Stimulated activated naive CD8-positive, alpha-beta T cell treated with anti-CD3 and anti-CD28 coated beads, Interleukin-15, Interleukin-2, amounts not matched to agents 100 ng/mL and 50 ng/mL, for 24 hours (primary cell): ENCODE results near the gene VSIG4.

Experiments used
- H3K27ac Mint-ChIP-seq: one replicate; pipeline ENCODE4 v1.8.0; 2021; ENCODE audit warnings: mild to moderate bottlenecking, mixed read lengths
- H3K27me3 Mint-ChIP-seq: one replicate; pipeline ENCODE4 v1.8.0; 2021; ENCODE audit warnings: mixed read lengths
- H3K36me3 Mint-ChIP-seq: one replicate; pipeline ENCODE4 v1.8.0; 2021; ENCODE audit warnings: low read depth, mixed read lengths
- H3K4me1 Mint-ChIP-seq: one replicate; pipeline ENCODE4 v1.8.0; 2021; ENCODE audit warnings: low read depth, mixed read lengths
- H3K4me3 Mint-ChIP-seq: one replicate; pipeline ENCODE4 v1.8.0; 2021; ENCODE audit warnings: mild to moderate bottlenecking, mixed read lengths
- H3K9me3 Mint-ChIP-seq: one replicate; pipeline ENCODE4 v1.8.0; 2021; ENCODE audit warnings: mixed read lengths

The VSIG4 gene

GRCh38 chrX:66019974-66020373 is 19.9 kb downstream of the VSIG4 start:
- H3K9me3 Mint-ChIP-seq: no peaks in the 10 kb centered on the region
- peak overlapping the region; percentile 72 for H3K27ac Mint-ChIP-seq
- H3K36me3 Mint-ChIP-seq: no peaks in the 10 kb centered on the region
- H3K4me3 Mint-ChIP-seq: no peak overlapping the region
- H3K4me1 Mint-ChIP-seq: peaks cover 82% of the 10 kb centered on the region
- H3K27me3 Mint-ChIP-seq: no peaks in the 10 kb centered on the region

- Mint-ChIP-seq H3K4me3 (no peak overlapping the region), H3K27ac (no peak overlapping the region), H3K4me1 (peaks cover 86% of the 10 kb centered on the region), H3K36me3 (no peaks in the 10 kb centered on the region), H3K9me3 (no peaks in the 10 kb centered on the region), H3K27me3 (no peaks in the 10 kb centered on the region)
These were observed 20.6 kb downstream of the VSIG4 start for GRCh38 chrX:66019310-66019652.

- H3K27ac Mint-ChIP-seq: no peak overlapping the region
- H3K4me3 Mint-ChIP-seq: no peak overlapping the region
- H3K9me3 Mint-ChIP-seq: no peaks in the 10 kb centered on the region
- H3K36me3 Mint-ChIP-seq: no peaks in the 10 kb centered on the region
- no peaks in the 10 kb centered on the region for H3K27me3 Mint-ChIP-seq
- peaks cover 86% of the 10 kb centered on the region for H3K4me1 Mint-ChIP-seq
These were observed 21.1 kb downstream of the VSIG4 start for GRCh38 chrX:66018585-66019309.

DNA sequence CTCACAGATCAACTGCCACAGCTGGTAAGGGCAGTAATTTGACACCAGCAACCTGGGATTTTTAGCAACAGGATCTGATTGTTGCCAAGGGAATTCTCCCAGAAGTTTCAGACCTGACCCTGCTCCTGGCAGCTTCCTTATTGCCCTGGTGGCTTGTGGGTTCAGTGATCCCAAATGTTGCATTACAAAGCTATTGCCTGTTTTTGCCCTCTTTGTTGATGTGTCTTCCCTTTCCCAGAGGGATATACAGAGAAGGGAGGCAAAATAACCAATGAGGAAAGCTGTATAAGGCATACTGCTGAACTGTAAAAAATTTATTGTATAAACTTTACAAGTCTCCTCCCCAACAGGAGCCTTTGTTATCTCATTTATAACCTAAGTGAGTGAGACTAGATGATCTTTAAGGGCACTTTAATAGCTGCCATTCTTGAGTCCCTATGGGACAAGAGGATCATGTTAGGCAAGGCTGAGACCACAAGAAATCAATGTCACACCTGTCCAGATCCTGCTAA is 22.2 kb downstream of the VSIG4 start:
- no peaks in the 10 kb centered on the region for H3K36me3 Mint-ChIP-seq
- peak overlapping the region; percentile 64 for H3K4me3 Mint-ChIP-seq

DNA sequence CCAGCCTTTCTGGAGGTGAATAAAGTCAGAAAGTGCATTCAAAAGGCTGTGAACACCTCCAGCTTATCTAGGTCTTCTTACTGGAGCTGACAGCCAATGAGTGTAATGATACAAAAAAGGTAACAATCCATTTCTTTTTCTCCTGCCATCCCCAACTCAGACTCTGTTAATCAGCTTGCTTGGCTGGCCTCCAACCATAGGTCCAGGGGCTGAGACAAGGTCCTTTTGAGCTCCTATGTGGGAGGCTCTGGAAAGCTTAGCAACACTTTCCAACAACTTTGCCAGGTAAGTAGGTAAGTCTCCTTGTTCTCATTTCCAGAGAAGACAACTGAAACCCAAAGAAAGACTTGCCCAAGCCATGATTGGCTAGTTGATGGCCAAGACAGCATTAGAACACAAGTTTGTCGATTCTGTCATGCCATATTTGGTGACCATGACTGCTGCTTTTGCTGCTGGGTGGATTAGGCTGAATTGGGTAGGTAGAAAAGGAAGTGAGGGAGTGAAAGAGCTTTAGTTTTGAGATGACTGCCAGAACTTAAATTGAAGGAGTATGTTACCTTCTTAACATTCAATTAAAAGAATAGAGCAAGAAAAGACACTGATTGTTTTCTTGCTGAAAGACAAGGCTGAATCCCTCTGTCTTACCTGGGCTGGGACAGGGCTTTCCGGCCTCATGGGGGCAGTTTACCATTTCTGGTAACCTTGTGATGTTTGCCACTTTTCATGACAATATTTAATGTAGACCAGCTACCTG is 22.8 kb downstream of the VSIG4 start:
- H3K27me3 Mint-ChIP-seq: no peaks in the 10 kb centered on the region
- no peaks in the 10 kb centered on the region for H3K9me3 Mint-ChIP-seq
- peak overlapping the region; percentile 50 for H3K27ac Mint-ChIP-seq
- H3K4me3 Mint-ChIP-seq: peak overlapping the region; percentile 64
- peaks cover 98% of the 10 kb centered on the region for H3K4me1 Mint-ChIP-seq
- H3K36me3 Mint-ChIP-seq: no peaks in the 10 kb centered on the region

More for the DNA sequence above, 22.2 kb downstream of the VSIG4 start:
- Mint-ChIP-seq H3K9me3 (no peaks in the 10 kb centered on the region), H3K27ac (peak overlapping the region; percentile 50), H3K27me3 (no peaks in the 10 kb centered on the region), H3K4me1 (peaks cover 93% of the 10 kb centered on the region)

DNA sequence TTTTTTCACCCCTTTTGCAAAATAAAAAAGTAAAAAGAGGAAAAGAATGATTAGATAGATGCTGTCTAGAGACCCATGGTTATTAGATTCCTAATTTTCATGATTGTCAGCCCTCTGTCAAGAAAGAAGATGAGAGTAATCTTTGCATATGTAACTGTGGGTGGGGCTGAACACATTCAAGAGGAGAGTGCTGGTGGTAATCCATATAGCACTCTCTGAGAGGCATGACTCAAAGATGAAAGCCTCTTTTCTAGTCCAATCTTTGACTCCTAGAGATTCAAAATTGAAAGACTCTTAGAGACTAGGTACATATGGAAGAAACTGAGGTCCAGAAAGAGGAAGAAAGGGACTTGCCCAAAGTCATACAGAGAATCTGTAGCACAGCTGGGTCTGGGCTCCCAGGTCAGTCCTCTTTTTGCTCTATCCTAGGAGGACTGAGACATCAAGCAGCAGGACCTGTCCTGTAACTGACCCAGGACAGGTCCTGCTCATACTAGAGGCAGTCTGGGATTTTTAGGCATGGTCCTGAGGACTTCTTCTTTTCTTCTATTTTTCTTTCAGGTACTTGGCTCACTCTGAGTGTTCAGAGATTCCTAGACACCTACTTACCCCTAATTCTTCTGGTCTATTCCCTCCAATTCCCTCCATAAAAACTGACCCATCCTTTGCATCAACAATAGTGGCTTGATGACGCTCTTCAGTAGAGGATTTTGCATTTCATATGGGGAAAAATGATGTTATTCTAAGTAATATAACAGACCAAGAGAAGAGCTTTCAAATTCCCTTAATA is 23.8 kb downstream of the VSIG4 start:
- Mint-ChIP-seq H3K4me3 (peak overlapping the region; percentile 66), H3K27me3 (no peaks in the 10 kb centered on the region), H3K36me3 (no peaks in the 10 kb centered on the region), H3K4me1 (peaks cover 99% of the 10 kb centered on the region), H3K9me3 (no peaks in the 10 kb centered on the region), H3K27ac (no peak overlapping the region)

DNA sequence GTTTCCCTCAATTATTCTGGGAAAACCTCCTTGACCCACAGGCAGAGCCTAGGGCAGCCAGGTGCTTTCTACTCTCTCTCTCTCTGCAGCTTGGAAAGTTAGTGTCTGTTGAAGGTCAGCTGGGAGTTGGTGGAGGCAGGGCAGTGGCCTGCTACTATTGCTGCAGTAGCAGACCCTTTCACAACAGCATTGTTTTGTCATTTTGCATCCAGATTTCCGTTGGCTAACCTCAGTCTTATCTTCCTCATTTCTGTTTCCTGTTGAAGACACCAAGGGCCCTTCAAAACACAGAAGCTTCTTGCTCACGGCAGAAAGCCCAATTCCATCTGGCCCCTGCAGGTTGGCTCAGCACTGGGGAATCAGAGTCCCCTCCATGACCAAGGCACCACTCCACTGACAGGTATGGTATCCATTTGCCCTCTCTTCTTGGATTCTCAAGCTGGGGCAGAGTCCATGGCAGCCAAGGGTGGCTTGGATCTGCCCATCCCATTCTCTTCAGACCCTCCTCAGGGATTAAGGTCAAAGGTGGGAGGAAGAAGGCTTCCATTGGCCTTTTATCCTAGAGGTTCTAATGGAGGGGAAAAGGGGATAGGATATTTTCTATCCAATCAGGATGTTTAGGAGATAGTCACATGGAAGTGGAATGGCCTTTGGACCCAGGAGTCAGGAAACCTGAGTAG is 24.6 kb downstream of the VSIG4 start:
- no peaks in the 10 kb centered on the region for H3K27me3 Mint-ChIP-seq
- peak overlapping the region; percentile 66 for H3K4me3 Mint-ChIP-seq

DNA sequence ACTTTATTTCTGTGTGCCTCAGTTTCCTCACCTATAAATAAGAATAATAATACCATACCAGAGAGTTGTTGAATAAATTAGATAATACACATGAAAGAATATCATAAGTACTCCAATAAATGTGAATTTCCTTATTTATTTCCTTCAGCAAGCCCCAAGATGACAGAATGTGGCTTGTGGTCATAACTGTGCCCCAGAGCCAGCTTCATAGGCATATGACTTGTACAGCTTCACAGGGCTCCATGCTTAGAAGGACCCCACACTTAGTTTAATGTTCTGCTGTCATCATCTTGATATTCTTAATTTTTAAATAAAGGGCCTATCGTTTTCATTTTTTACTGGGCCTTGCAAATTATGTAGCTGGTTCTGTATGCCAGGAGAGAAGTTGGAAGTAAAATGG is 25.3 kb downstream of the VSIG4 start:
- H3K4me1 Mint-ChIP-seq: peaks cover 87% of the 10 kb centered on the region
- H3K27ac Mint-ChIP-seq: no peak overlapping the region
- no peaks in the 10 kb centered on the region for H3K36me3 Mint-ChIP-seq
- H3K27me3 Mint-ChIP-seq: no peaks in the 10 kb centered on the region
- H3K9me3 Mint-ChIP-seq: no peaks in the 10 kb centered on the region
- H3K4me3 Mint-ChIP-seq: no peak overlapping the region

More for the DNA sequence above, 24.6 kb downstream of the VSIG4 start:
- H3K36me3 Mint-ChIP-seq: no peaks in the 10 kb centered on the region
- H3K27ac Mint-ChIP-seq: peak overlapping the region; percentile 70
- H3K9me3 Mint-ChIP-seq: no peaks in the 10 kb centered on the region
- H3K4me1 Mint-ChIP-seq: peaks cover 95% of the 10 kb centered on the region

DNA sequence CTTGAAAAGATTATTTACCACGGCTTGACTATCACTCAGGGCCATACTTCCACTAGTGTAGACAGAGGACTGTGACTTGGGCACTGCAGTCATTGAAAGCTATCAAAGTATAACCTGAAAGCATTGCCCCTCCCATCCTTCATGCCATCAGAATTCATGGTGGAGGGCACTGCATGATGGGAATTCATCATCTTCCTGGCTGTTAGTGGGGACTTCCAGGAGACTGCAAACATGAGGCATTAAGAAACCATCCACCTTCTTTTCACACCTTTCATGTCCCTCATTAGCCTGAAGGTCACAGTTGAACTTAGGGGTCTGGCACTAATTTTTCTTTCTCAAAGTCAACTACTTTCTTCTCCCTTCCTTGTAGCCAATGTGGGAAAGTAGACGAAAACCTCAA is 25.8 kb downstream of the VSIG4 start:
- Mint-ChIP-seq H3K27ac (peak overlapping the region; percentile 48), H3K36me3 (no peaks in the 10 kb centered on the region), H3K4me3 (no peak overlapping the region), H3K27me3 (no peaks in the 10 kb centered on the region), H3K9me3 (no peaks in the 10 kb centered on the region), H3K4me1 (peaks cover 86% of the 10 kb centered on the region)

GRCh38 chrX:66013194-66013816 is 26.6 kb downstream of the VSIG4 start:
- Mint-ChIP-seq H3K36me3 (no peaks in the 10 kb centered on the region), H3K27ac (peak overlapping the region; percentile 48), H3K4me3 (no peak overlapping the region), H3K27me3 (no peaks in the 10 kb centered on the region), H3K9me3 (no peaks in the 10 kb centered on the region), H3K4me1 (peaks cover 81% of the 10 kb centered on the region)

- peak overlapping the region; percentile 56 for H3K27ac Mint-ChIP-seq
- H3K9me3 Mint-ChIP-seq: no peaks in the 10 kb centered on the region
- no peaks in the 10 kb centered on the region for H3K27me3 Mint-ChIP-seq
- peak overlapping the region; percentile 9 for H3K4me3 Mint-ChIP-seq
- peaks cover 75% of the 10 kb centered on the region for H3K4me1 Mint-ChIP-seq
- no peaks in the 10 kb centered on the region for H3K36me3 Mint-ChIP-seq
These were observed 27.8 kb downstream of the VSIG4 start for GRCh38 chrX:66012094-66012534.

- Mint-ChIP-seq H3K4me1 (peaks cover 69% of the 10 kb centered on the region), H3K9me3 (no peaks in the 10 kb centered on the region), H3K36me3 (no peaks in the 10 kb centered on the region), H3K4me3 (no peak overlapping the region), H3K27me3 (no peaks in the 10 kb centered on the region), H3K27ac (no peak overlapping the region)
These were observed 30.5 kb downstream of the VSIG4 start for GRCh38 chrX:66009231-66009845.

DNA sequence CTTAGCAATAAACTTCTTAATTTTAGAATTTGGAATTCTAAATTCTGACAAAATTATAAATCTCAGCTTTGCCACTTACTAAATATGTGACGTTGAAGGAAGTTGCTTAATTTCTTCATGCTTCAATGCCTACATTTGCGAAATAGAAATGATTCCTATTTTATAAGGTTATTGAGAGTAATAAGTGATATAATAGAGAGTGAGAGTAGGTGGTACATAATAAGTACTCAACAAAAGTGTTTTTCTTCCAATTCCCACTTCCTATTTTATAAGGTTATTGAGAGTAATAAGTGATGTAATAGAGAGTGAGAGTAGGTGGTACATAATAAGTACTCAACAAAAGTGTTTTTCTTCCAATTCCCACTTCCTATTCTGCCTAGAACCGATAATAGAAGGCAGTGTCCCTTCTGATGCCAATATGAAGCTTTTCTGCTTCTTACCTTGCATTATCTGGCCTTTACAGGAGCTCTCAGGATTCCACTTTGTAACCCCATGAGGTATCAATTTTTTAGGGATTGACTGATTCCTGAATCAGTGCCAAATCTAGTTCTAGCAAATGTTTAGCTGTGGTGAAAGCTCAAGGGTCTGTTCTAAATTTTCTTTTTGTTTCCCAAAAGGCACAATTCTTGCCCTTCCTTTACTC is 31.4 kb downstream of the VSIG4 start:
- no peaks in the 10 kb centered on the region for H3K36me3 Mint-ChIP-seq
- no peaks in the 10 kb centered on the region for H3K9me3 Mint-ChIP-seq
- peaks cover 69% of the 10 kb centered on the region for H3K4me1 Mint-ChIP-seq
- H3K27me3 Mint-ChIP-seq: no peaks in the 10 kb centered on the region
- no peak overlapping the region for H3K4me3 Mint-ChIP-seq
- H3K27ac Mint-ChIP-seq: no peak overlapping the region
